Fibroblast of lung (primary cell): ENCODE measurements around the gene SNRNP25. TPM values are rescaled to one million over a fixed set of nuclear protein-coding genes. Genes with fewer than 3 reads are reported as not detected.

Source experiments
- DNase-seq, 2 donors: peaks; one replicate each; pipeline versions ENCODE4 v3.0.0 to v3.0.0-alpha.2; 2010; ENCODE audit warnings: low read depth in 2 of 2
- H2AFZ ChIP-seq: 2 replicates; pipeline ENCODE4 v1.5.1; 2012; ENCODE audit warnings: low read length, control low read depth, inconsistent platforms
- H3K27ac ChIP-seq: 2 replicates; pipeline ENCODE4 v1.5.1; 2011; ENCODE audit warnings: low read length, control low read depth; ENCODE audit not compliant: insufficient read depth
- H3K27me3 ChIP-seq: 2 replicates; pipeline ENCODE4 v1.5.1; 2011; ENCODE audit warnings: mild to moderate bottlenecking, low read length; ENCODE audit not compliant: control insufficient read depth, insufficient read depth
- H3K36me3 ChIP-seq: 2 replicates; pipeline ENCODE4 v1.5.1; 2011; ENCODE audit warnings: low read length; ENCODE audit not compliant: control insufficient read depth, insufficient read depth
- H3K4me1 ChIP-seq: 2 replicates; pipeline ENCODE4 v1.5.1; 2011; ENCODE audit warnings: low read length; ENCODE audit not compliant: control insufficient read depth, insufficient read depth; ENCODE audit errors: extremely low read depth
- H3K4me2 ChIP-seq: 2 replicates; pipeline ENCODE4 v1.5.1; 2011; ENCODE audit warnings: low read length, control low read depth; ENCODE audit not compliant: insufficient read depth; ENCODE audit errors: extremely low read depth
- H3K4me3 ChIP-seq, 4 experiments: fragments of 200-600 bp in 1 of 4; sonication (generic) in 1 of 4; replicated peaks in 1 of 4; 2 replicates each; pipeline ENCODE4 v1.5.1; 2011 to 2016; ENCODE audit warnings: low read length in 4 of 4, low read depth in 3 of 4, mild to moderate bottlenecking in 3 of 4, control low read depth in 2 of 4, inconsistent platforms in 1 of 4, mixed read lengths in 1 of 4; ENCODE audit not compliant: insufficient read depth in 1 of 4; ENCODE audit errors: control extremely low read depth in 1 of 4
- H3K79me2 ChIP-seq: 2 replicates; pipeline ENCODE4 v1.5.1; 2012; ENCODE audit warnings: mild to moderate bottlenecking, low read length, inconsistent platforms; ENCODE audit not compliant: control insufficient read depth, insufficient read depth
- H3K9ac ChIP-seq: 2 replicates; pipeline ENCODE4 v1.5.1; 2011; ENCODE audit warnings: mild to moderate bottlenecking, low read length, control low read depth; ENCODE audit not compliant: insufficient read depth
- H3K9me3 ChIP-seq: 2 replicates; pipeline ENCODE4 v1.5.1; 2012; ENCODE audit warnings: low read depth, low read length; ENCODE audit not compliant: control insufficient read depth, insufficient read depth
- H4K20me1 ChIP-seq: 2 replicates; pipeline ENCODE4 v1.5.1; 2011; ENCODE audit warnings: low read length; ENCODE audit not compliant: control insufficient read depth, insufficient read depth; ENCODE audit errors: extremely low read depth
- CTCF ChIP-seq, 2 donors: IDR thresholded peaks in 1 of 2; conservative IDR thresholded peaks in 1 of 2; 1 replicate in 1 of 2; 2 replicates in 1 of 2; pipeline ENCODE4 v1.5.1; 2011 to 2012; ENCODE audit warnings: low read length in 2 of 2, control low read depth in 1 of 2, inconsistent platforms in 1 of 2, low read depth in 1 of 2, mild to moderate bottlenecking in 1 of 2
- EZH2 ChIP-seq: IDR thresholded peaks from 2 replicates; pipeline ENCODE4 v1.5.1; 2012; ENCODE audit warnings: low read length, control low read depth, mild to moderate bottlenecking; ENCODE audit errors: missing control alignments
- polyA plus RNA-seq, 2 donors: library from polyadenylated mRNA; depleted of rRNA in 1 of 2; stranded (reverse) in 1 of 2; unstranded in 1 of 2; fragments of >200 nt; gene quantifications; 2 replicates each; pipeline ENCODE4 v1.2.1, GENCODE V29; 2011 to 2012; ENCODE audit warnings: missing spikeins in 1 of 2
- total RNA-seq: library from RNA; depleted of rRNA; stranded (reverse); fragments of >200 nt; gene quantifications from 2 replicates; pipeline ENCODE4 v1.2.1, GENCODE V29; 2014

The SNRNP25 gene
- total and polyA plus RNA-seq, 2 donors (not counting 1 experiment from before 2014, with no cell fraction given) = 20.5 to 25.9 TPM

DNA sequence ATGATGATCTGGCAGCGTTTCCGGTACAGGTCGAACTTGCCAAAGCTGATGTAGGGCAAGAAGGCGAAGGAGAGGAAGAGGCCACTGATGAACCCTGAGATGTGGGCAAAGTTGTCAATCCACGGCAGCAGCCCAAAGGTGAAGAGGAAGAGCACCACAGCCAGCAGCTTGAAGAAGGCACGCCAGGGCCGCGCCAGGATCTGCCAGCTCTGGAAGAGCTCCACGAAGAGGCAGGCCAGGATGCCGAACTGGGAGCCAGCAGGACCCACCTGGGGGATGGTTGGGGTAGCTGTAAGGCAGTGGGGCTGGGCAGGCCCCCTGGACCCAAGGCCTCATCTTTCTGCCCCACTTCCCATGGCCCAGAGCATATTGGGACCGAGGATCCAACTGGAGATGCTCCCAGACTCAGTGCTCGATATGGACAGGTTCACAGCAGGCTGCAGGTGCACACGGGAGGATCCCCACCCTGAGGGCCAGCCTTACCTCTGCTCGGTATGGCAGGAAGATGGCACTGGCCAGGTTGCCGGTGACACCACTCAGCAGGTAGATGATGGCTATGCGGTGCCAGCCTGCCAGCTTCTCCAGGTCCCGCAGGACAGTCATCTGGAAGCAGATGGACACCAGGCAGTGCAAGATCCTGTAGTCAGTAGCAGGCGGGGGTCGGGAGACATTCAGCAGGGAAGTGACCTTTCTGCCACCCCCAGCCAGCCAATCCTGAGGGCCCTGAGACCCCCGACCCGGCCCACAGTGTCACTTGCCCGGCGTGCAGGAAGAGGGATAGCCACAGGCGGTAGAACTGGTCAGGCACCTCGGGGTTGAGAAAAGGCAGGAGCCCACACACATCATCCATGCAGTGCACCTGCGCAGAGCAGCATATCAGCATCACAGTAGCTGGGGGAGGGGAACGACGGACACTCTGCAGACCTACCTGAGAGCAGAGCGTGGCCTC is 5.1 kb downstream of the SNRNP25 start:
- Histone ChIP-seq H3K79me2 (peaks cover 4% of the 10 kb centered on the region), H3K4me3 (no peak overlapping the region), H4K20me1 (no peaks in the 10 kb centered on the region), H3K36me3 (peaks cover 60% of the 10 kb centered on the region), H3K9me3 (no peaks in the 10 kb centered on the region), H3K9ac (no peak overlapping the region), H3K4me2 (no peak overlapping the region), H3K27ac (no peak overlapping the region), H2AFZ (no peak overlapping the region), H3K27me3 (no peaks in the 10 kb centered on the region), H3K4me1 (peaks cover 2% of the 10 kb centered on the region)
- no peak for DNase-seq
- TF ChIP-seq EZH2 = no peak
- TF ChIP-seq CTCF (conservative IDR thresholded peaks at IDR 0.05 in 1 of 2, IDR thresholded peaks at IDR 0.05 in 1 of 2; ENCODE audit: low read depth in 1 of 2, low read length in 2 of 2) = no peak

DNA sequence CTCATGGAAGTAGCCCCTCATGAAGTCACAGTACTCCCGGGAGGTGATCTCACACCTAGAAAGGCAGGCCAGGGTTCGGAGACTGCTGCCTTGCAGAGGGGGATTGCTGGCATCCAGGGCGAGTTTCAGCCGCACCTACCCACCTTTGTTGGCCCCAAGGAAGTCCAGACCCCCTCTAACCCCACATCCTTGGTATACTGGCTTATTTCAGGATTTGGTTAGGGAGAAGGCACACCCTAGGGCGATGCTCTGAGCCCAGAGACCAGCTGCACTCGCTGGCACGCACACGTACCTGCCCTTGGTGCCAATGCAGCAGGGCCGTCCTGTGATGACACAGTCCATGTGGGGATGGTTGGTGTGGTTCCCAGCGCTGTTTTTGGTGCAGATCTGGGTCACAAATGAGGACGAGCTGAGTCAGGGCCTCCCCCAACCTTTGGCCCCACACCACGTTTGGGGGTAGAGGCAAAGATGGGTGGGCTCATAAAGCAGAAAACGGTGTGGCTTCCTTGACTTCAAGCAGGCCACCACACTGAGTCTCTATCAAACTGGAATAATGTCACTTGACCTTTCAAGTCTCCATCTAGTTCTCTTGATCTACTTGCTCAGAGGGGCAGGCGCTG is 5.9 kb downstream of the SNRNP25 start:
- H3K36me3 ChIP-seq = peaks cover 66% of the 10 kb centered on the region
- no peak for DNase-seq
- H4K20me1 ChIP-seq = no peaks in the 10 kb centered on the region
- H2AFZ ChIP-seq = no peak overlapping the region
- H3K4me3 ChIP-seq = no peak overlapping the region
- no peaks in the 10 kb centered on the region for H3K9me3 ChIP-seq
- no peak overlapping the region for H3K4me2 ChIP-seq
- peaks cover 3% of the 10 kb centered on the region for H3K79me2 ChIP-seq
- H3K27me3 ChIP-seq = no peaks in the 10 kb centered on the region
- H3K4me1 ChIP-seq = peaks cover 2% of the 10 kb centered on the region
- H3K27ac ChIP-seq = no peak overlapping the region
- TF ChIP-seq EZH2 (no peak), CTCF (conservative IDR thresholded peaks at IDR 0.05 in 1 of 2, IDR thresholded peaks at IDR 0.05 in 1 of 2; ENCODE audit: low read depth in 1 of 2, low read length in 2 of 2) (no peak)
- H3K9ac ChIP-seq = no peak overlapping the region

DNA sequence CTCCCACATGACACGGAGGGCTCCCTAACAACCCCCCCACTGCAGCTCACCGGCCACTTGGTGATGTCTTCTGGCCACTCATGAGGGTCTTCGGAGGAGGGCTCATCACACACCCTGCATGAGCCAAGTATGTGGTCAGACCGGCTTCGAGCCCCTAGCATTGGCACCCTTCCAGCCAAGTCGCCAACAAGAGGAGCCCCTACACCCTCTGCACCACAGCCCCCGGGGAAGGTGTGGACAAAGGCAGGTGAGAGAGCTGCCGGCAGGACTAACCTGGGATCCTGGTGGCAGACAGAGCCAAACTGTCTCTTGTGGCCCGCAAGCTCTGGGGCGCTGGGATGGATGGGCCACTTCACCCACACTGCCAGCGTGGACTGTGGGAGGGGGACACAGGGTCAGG is 6.5 kb downstream of the SNRNP25 start:
- TF ChIP-seq CTCF (conservative IDR thresholded peaks at IDR 0.05 in 1 of 2, IDR thresholded peaks at IDR 0.05 in 1 of 2; ENCODE audit: low read depth in 1 of 2, low read length in 2 of 2) (no peak), EZH2 (no peak)

More for the DNA sequence above, 6.5 kb downstream of the SNRNP25 start:
- Histone ChIP-seq H3K79me2 (peaks cover 9% of the 10 kb centered on the region), H4K20me1 (no peaks in the 10 kb centered on the region), H2AFZ (no peak overlapping the region), H3K9ac (no peak overlapping the region), H3K4me3 (no peak overlapping the region), H3K4me2 (no peak overlapping the region), H3K27me3 (no peaks in the 10 kb centered on the region), H3K9me3 (no peaks in the 10 kb centered on the region), H3K36me3 (peaks cover 66% of the 10 kb centered on the region), H3K4me1 (peaks cover 2% of the 10 kb centered on the region), H3K27ac (no peak overlapping the region)
- DNase-seq = no peak
